HUDEP-2 (cell line): ENCODE measurements around the gene MRM1.

Experiments used
- DNase-seq, 76 experiments: peaks; one replicate each; lab custom pipeline; 2025; ENCODE audit not compliant: unreplicated experiment in 76 of 76; lab: John Stamatoyannopoulos, UW

MRM1 gene, protein sequence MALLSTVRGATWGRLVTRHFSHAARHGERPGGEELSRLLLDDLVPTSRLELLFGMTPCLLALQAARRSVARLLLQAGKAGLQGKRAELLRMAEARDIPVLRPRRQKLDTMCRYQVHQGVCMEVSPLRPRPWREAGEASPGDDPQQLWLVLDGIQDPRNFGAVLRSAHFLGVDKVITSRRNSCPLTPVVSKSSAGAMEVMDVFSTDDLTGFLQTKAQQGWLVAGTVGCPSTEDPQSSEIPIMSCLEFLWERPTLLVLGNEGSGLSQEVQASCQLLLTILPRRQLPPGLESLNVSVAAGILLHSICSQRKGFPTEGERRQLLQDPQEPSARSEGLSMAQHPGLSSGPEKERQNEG

GRCh38 chr17:36601303-36602029 is at the start of gene MRM1:
MRM1 (plus strand) TSS chr17:36601583; CDS start chr17:36601811, 228 bp downstream.
- peak in 74 of 76 experiments; percentile 59 to 97 (median 89) for DNase-seq

GRCh38 chr17:36553459-36553858 is 47.9 kb upstream of the MRM1 start:
- no peak for DNase-seq

DNA sequence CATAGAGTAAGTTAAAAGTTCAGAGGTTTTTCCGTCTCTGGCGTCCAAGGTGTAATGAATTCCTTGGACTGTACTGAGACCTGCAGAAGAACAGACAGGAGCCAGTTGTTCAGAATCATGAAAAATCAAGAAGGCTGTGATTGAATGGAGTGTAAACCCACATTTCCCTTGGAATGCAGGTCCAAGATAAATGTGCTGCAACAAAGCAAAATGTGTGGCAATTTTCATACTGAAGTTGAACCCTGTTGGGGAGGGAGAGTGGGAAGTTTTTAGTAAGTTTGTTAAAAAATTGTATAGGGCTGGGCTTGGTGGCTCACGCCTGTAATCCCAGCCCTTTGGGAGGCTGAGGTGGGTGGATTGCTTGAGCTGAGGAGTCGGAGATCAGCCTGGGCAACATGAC is 35.3 kb upstream of the MRM1 start:
- no peak for DNase-seq

DNA sequence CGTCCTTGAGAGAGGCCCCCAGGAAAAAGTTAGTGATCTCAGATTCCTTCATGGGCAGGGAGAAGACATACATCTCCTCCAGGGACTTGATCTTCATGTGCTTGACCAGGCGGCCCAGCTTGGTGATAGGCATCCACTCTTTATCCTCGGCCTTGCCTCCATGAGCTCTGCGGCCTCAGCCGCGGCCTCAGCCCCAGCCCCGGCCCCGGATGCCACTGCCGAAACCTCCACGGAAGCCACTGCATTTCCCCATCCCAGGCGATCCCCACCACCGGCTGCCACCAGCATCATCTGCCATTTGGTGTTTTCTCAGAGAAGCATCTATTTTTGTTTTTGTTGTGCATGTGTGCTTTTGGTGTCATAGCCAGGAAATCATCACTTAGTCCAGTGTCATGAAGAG is 26.4 kb upstream of the MRM1 start:
- DNase-seq = no peak

DNA sequence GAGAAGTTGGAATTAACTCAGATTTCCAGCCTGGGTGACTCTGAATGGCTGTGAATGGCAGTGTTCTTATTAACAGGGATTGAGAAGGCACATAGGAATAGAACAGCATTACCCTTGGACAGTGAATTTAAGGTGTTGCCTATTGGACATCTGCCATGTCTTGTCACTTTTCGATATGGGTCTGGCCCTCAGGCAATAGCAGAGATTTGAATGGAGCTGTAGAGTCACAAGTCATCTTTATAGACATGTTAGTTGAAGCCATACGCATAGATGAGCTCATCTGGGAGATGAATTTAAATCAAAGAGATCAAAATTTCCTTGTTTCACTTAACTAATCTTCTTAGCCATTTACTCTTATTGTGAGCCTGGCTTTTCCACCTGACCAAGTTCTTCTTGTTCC is 24.6 kb upstream of the MRM1 start:
- peak in 9 of 76 experiments; percentile 2 to 30 (median 13) for DNase-seq

GRCh38 chr17:36578671-36579070 is 22.7 kb upstream of the MRM1 start:
- no peak for DNase-seq

GRCh38 chr17:36583787-36584186 is 17.6 kb upstream of the MRM1 start:
- no peak for DNase-seq

DNA sequence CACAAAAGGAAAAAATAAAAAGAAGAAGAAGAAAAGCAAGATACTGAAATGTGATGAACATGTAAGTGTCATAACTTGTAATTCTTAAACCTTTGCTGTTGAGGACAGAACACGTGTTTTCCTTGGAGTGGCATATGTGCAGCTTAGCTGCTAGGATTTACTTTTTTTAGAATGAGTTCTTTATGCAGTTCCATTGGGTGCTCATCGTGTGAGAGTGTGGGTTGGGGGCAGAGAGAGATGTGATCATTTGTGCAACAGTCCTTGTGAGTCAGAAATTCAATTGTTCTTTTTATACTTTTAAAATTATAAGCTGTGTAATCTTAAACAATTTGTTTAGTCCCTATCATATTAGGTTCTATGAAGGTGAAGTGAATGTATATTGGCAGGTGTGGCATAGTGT is 15.2 kb upstream of the MRM1 start:
- DNase-seq = no peak

- DNase-seq = peak in 62 of 76 experiments; percentile 13 to 86 (median 52)
These were observed 11.3 kb upstream of the MRM1 start for GRCh38 chr17:36590082-36590481.

- peak in 66 of 76 experiments; percentile 20 to 85 (median 64) for DNase-seq
These were observed 9.7 kb upstream of the MRM1 start, which contains the start of gene DHRS11 for GRCh38 chr17:36591434-36592315. DHRS11 (plus strand) TSS chr17:36591879; CDS start chr17:36592010, 131 bp downstream.

DNA sequence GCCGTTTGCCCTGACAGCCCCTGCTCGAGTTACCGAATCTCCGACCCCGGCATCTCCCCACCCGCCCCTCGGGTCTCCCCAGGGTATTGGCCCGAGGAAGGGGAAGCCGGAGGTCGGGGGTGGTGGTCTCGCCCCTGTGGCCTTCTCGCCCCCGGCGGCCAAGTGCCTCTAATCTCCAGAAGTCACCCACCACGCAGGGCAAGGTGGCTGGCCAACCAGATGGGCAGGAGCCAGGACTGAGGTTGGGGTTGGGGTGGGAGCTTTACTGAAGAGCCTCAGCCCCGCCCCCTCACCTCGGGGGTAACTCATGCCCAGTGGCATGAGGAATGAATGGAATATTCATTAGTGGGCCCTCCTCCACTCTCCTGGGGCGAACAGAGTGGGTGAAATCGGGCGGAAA is 9.1 kb upstream of the MRM1 start:
- DNase-seq = peak in 19 of 76 experiments; percentile 10 to 48 (median 24)

GRCh38 chr17:36592716-36593321 is 8.6 kb upstream of the MRM1 start:
- peak in 1 of 76 experiments; percentile 44 for DNase-seq

- peak in 20 of 76 experiments; percentile 5 to 55 (median 21) for DNase-seq
These were observed 7.6 kb upstream of the MRM1 start for GRCh38 chr17:36593656-36594316.

- peak in 2 of 76 experiments; percentile 5 to 7 for DNase-seq
These were observed 6.6 kb upstream of the MRM1 start for GRCh38 chr17:36594626-36595401.

GRCh38 chr17:36597226-36597625 is 4.2 kb upstream of the MRM1 start:
- peak in 49 of 76 experiments; percentile 10 to 68 (median 36) for DNase-seq

DNA sequence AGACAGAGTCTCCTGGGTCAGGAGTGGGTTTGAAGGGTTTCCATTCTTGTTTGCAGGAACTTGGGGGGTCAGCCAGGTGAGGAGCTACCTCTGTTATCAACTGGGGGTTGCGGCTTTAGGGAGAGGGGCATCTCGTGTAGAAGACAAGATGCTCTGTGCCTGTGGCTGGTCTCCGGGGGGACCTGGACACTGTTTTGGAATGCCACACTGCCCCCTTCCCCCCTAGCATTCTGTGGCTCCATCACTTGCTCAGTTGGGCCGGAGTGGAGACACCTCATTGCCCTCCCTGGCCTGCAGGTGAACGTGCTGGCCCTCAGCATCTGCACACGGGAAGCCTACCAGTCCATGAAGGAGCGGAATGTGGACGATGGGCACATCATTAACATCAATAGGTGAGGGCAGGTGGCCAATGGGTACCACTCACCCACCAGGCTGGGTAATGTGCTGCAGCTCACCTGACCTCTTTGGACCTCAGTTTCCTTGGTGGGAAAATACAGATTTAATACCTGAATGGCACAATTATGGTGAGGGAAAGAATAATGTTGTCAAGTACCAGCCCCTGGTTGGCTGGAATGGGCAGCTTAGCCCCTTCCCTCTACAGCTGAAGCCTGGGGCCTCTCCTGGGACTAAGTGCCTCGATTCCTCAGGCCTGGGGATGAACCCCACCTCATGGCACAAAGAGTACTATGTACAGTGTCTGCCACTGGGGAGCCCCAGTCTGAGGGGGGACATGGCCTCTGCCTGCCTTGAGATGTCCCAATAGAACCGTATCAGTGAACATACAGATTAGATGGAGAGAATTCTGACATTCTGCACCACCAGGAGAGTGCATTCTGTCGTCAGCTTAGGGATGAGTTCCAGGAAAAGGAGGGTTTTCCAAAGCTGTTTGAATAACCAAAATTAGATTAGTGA is 3.3 kb upstream of the MRM1 start:
- DNase-seq = no peak

DNA sequence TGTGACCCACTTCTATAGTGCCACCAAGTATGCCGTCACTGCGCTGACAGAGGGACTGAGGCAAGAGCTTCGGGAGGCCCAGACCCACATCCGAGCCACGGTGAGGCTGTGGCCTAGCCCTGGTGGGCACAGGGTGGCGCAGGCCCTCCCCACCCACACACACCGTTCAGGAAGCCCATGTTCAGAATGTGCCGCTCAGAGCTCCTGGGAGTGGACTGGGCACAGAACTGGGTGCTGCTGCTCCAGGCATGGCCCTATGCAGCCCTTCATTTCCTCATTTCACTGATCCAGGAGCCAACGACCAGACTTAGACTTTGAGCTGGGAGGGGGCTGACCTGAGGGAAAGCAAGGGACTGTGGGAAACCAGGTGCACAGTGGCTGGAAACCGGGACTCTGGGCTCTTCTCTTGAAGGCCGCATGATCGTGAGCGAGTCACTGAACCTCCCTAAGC is 2.4 kb upstream of the MRM1 start:
- DNase-seq = no peak
